Left lung (tissue), 10 donors: ENCODE data around the gene VAV1. TPM values are rescaled to one million over a fixed set of nuclear protein-coding genes. Genes with fewer than 3 reads are reported as not detected.

Experiments
- ATAC-seq: fragments of 200-7000 bp; cut with Tn5 transposase; one replicate; pipeline ENCODE4 v1.9.1; 2020; ENCODE audit warnings: moderate library complexity
- DNase-seq, 4 donors: peaks; one replicate each; pipeline ENCODE4 v3.0.0-alpha.2; 2013 to 2020
- H3K27ac ChIP-seq, 2 donors: fragments of 200-600 bp; sonication (generic) in 1 of 2; one replicate each; pipeline versions ENCODE4 v1.5.0 to v1.8.0; 2020 to 2021
- H3K27me3 ChIP-seq, 2 donors: fragments of 200-600 bp; sonication (generic) in 1 of 2; one replicate each; pipeline versions ENCODE4 v1.5.0 to v1.8.0; 2020 to 2021
- H3K36me3 ChIP-seq, 2 donors: fragments of 200-600 bp; sonication (generic) in 1 of 2; one replicate each; pipeline versions ENCODE4 v1.5.0 to v1.8.0; 2020 to 2021
- H3K4me1 ChIP-seq, 2 donors: fragments of 200-600 bp; one replicate each; pipeline ENCODE4 v1.8.0; 2021
- H3K4me3 ChIP-seq, 2 donors: fragments of 200-600 bp; sonication (generic) in 1 of 2; one replicate each; pipeline versions ENCODE4 v1.5.0 to v1.8.0; 2020 to 2021; ENCODE audit warnings: mild to moderate bottlenecking in 1 of 2
- H3K9me3 ChIP-seq, 2 donors: fragments of 200-600 bp; sonication (generic) in 1 of 2; one replicate each; pipeline versions ENCODE4 v1.5.0 to v1.8.0; 2020 to 2021
- intact Hi-C, 2 donors: fragments of 100-400 bp; cut with DNase I; formaldehyde crosslinking; loops; one replicate each; pipeline versions ENCODE4 v1.11.2 to v1.14.2; 2022
- polyA plus RNA-seq, 6 donors: library from polyadenylated mRNA; unstranded; fragments of 120-200 nt; gene quantifications; one replicate each; pipeline ENCODE4 v1.2.1, GENCODE V29; 2013; ENCODE audit not compliant: insufficient read length in 6 of 6
- total RNA-seq, 2 donors: library from RNA; stranded (reverse); fragmentation: NEBNext Ultra II Directional; extraction: Animal tissue kit (Norgen Biotek cat#: 25700); gene quantifications; one replicate each; pipeline ENCODE4 v1.2.1, GENCODE V29; 2021
- TF ChIP-seq, protein P1 (sequence below), 2 donors: fragments of 200-600 bp; sonication (generic) in 1 of 2; IDR thresholded peaks; one replicate each; pipeline versions ENCODE4 v1.5.0 to v1.8.0; 2021; ENCODE audit warnings: antibody characterized with exemption in 2 of 2
- donor health status: DM: no; HTN: yes; CAD: no.
- donor health status: DM: no; HTN: no; CAD: no.

The VAV1 gene
- total and polyA plus RNA-seq, 8 donors: 2.0 to 51.3 (median 2.8) TPM

DNA sequence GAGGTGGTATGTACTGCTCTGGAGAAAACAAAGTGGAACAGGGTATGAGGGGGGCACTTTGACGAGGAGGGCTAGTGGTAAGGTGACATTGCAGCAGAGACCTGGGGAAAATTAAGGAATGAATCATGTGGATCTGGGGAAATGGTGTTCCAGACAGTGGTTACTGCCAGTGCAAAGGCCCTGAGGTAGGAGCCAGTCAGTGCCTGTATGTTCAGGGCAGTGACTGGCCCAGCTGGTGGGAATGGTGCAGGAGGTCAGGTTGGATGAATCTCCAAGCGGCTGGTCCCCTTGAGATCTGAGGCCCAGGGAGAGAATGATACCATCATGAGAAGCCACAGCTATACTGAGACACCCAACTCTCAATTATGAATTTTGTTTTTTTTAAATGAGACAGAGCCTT is 4.9 kb downstream of the VAV1 start:
- Histone ChIP-seq H3K9me3 (no peaks in the 10 kb centered on the region), H3K4me3 (no peak overlapping the region), H3K27ac (no peak overlapping the region), H3K4me1 (peaks cover 7 to 52% of the 10 kb centered on the region in 2 donors), H3K27me3 (no peaks in the 10 kb centered on the region), H3K36me3 (peaks cover 0 to 5% of the 10 kb centered on the region in 2 donors)
- DNase-seq (no peak), ATAC-seq (no peak)
- TF ChIP-seq, protein P1, sequence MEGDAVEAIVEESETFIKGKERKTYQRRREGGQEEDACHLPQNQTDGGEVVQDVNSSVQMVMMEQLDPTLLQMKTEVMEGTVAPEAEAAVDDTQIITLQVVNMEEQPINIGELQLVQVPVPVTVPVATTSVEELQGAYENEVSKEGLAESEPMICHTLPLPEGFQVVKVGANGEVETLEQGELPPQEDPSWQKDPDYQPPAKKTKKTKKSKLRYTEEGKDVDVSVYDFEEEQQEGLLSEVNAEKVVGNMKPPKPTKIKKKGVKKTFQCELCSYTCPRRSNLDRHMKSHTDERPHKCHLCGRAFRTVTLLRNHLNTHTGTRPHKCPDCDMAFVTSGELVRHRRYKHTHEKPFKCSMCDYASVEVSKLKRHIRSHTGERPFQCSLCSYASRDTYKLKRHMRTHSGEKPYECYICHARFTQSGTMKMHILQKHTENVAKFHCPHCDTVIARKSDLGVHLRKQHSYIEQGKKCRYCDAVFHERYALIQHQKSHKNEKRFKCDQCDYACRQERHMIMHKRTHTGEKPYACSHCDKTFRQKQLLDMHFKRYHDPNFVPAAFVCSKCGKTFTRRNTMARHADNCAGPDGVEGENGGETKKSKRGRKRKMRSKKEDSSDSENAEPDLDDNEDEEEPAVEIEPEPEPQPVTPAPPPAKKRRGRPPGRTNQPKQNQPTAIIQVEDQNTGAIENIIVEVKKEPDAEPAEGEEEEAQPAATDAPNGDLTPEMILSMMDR (IDR thresholded peaks at IDR 0.05): no peak
- intact Hi-C loops: no loop called here

DNA sequence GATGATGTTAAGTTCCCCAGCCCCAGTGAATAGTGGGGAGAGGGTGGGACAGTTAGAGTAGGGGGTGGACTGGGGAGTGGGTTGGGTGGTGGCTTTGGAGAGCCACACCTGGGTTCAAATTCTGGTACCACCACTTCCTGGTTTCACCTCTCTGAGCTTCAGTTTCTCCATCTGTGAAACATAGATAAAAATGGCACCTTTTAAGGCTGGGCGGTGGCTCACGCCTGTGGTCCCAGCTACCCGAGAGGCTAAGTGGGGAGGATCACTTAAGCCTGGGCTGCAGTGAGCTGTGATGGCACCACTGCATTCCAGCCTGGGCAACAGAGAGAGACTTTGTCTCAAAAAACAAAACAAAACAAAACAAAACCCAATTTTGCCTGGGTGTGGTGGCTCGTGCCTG is 5.9 kb downstream of the VAV1 start:
- no peak for ATAC-seq
- no peaks in the 10 kb centered on the region for H3K9me3 ChIP-seq
- intact Hi-C loops: no loop called here

DNA sequence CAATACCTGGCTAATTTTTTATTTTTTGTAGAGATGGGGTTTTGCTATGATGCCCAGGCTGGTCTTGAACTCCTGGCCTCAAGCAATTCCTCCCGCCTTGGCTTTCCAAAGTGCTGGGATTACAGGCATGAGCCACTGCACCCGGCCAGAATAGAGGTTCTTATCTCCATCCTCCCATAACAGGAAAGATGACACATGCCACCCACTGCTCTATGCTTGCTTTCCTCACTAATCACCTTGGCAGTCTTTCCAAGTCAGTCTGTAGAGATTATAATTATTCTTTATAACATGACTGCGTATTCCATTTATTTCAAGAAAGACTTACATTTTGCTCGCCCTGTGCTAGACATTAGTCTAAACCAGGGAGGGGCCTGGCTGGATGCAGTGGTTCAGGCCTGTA is 6.7 kb downstream of the VAV1 start:
- H3K4me3 ChIP-seq: no peak overlapping the region
- peaks cover 7 to 60% of the 10 kb centered on the region in 2 donors for H3K4me1 ChIP-seq
- H3K36me3 ChIP-seq: peaks cover 0 to 5% of the 10 kb centered on the region in 2 donors
- intact Hi-C loops: no loop called here
- ATAC-seq (no peak), DNase-seq (no peak)
- H3K27ac ChIP-seq: no peak overlapping the region
- no peaks in the 10 kb centered on the region for H3K9me3 ChIP-seq
- TF ChIP-seq, protein P1 (IDR thresholded peaks at IDR 0.05): no peak
- H3K27me3 ChIP-seq: no peaks in the 10 kb centered on the region

More for the DNA sequence above, 5.9 kb downstream of the VAV1 start:
- H3K36me3 ChIP-seq: peaks cover 0 to 5% of the 10 kb centered on the region in 2 donors
- H3K27me3 ChIP-seq: no peaks in the 10 kb centered on the region
- TF ChIP-seq, protein P1 (IDR thresholded peaks at IDR 0.05): no peak
- H3K4me3 ChIP-seq: no peak overlapping the region
- no peak for DNase-seq
- peaks cover 7 to 60% of the 10 kb centered on the region in 2 donors for H3K4me1 ChIP-seq
- H3K27ac ChIP-seq: peak overlapping the region in 1 of 2 donors; percentile 8

DNA sequence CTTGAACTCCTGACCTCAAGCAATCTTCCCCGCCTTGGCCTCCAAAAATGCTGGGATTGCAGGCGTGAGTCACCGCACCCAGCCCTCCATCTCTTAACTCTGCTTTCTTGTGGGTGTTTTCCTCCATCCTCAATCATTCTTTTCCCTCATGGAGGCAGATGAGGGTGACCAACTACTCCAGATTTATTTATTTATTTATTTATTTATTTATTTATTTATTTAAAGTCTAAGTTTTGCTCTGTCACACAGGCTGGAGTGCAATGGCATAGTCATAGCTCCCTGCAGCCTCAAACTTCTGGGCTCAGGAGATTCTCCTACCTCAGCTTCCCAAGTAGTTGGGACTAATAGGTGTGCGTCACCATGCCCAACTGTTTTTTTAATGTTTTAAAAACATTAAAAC is 14.9 kb downstream of the VAV1 start:
- ATAC-seq (no peak), DNase-seq (no peak)
- Histone ChIP-seq H3K4me3 (no peak overlapping the region), H3K36me3 (peaks cover 0 to 17% of the 10 kb centered on the region in 2 donors), H3K4me1 (peaks cover 0 to 8% of the 10 kb centered on the region in 2 donors), H3K27ac (no peak overlapping the region), H3K9me3 (no peaks in the 10 kb centered on the region), H3K27me3 (no peaks in the 10 kb centered on the region)
- intact Hi-C loops: no loop called here
- TF ChIP-seq, protein P1 (IDR thresholded peaks at IDR 0.05): no peak

DNA sequence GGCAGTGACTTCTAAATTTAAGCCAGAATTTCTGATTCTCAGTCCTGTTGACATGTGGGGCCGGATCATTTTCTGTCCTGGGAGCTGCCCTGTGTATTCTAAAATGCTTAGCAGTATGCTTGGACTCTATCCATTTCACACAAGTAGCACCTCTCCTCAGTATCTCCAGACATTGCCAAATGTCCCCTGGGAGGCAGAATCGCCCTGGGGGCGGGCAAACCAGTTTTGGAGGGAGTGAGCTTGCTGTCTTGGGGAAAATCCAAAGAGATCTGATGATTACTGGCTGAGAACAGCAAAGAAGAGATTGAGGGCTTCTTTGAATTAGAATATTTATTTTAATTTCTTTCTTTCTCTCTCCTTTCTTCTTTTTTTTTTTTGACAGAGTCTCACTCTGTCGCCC is 16.4 kb downstream of the VAV1 start:
- H3K9me3 ChIP-seq: no peaks in the 10 kb centered on the region

More for the DNA sequence above, 16.4 kb downstream of the VAV1 start:
- Histone ChIP-seq H3K27me3 (no peaks in the 10 kb centered on the region), H3K36me3 (peaks cover 0 to 17% of the 10 kb centered on the region in 2 donors), H3K4me3 (no peak overlapping the region), H3K4me1 (no peaks in the 10 kb centered on the region), H3K27ac (no peak overlapping the region)
- intact Hi-C loops: no loop called here
- TF ChIP-seq, protein P1 (IDR thresholded peaks at IDR 0.05): no peak
- no peak for ATAC-seq
- DNase-seq: no peak
